Activated T-cell treated with anti-CD3 and anti-CD28 coated beads, Interleukin-2, amount 50 U/mL, for 24 hours (primary cell): ENCODE data around the gene SLC6A9.

ENCODE experiments used
- DNase-seq: peaks from one replicate; pipeline ENCODE4 v3.0.0-alpha.2; 2020
- H3K27ac Mint-ChIP-seq: 2 replicates; pipeline ENCODE4 v1.8.0; 2020; ENCODE audit warnings: mild to moderate bottlenecking, mixed read lengths
- H3K27me3 Mint-ChIP-seq: 2 replicates; pipeline ENCODE4 v1.8.0; 2020; ENCODE audit warnings: mixed read lengths
- H3K36me3 Mint-ChIP-seq: 2 replicates; pipeline ENCODE4 v1.8.0; 2020; ENCODE audit warnings: low read depth, mixed read lengths
- H3K4me1 Mint-ChIP-seq: 2 replicates; pipeline ENCODE4 v1.8.0; 2020; ENCODE audit warnings: low read depth, mixed read lengths
- H3K4me3 Mint-ChIP-seq: 2 replicates; pipeline ENCODE4 v1.8.0; 2020; ENCODE audit warnings: mild to moderate bottlenecking, moderate library complexity, mixed read lengths
- H3K9me3 Mint-ChIP-seq: 2 replicates; pipeline ENCODE4 v1.8.0; 2020; ENCODE audit warnings: mixed read lengths

SLC6A9 gene

DNA sequence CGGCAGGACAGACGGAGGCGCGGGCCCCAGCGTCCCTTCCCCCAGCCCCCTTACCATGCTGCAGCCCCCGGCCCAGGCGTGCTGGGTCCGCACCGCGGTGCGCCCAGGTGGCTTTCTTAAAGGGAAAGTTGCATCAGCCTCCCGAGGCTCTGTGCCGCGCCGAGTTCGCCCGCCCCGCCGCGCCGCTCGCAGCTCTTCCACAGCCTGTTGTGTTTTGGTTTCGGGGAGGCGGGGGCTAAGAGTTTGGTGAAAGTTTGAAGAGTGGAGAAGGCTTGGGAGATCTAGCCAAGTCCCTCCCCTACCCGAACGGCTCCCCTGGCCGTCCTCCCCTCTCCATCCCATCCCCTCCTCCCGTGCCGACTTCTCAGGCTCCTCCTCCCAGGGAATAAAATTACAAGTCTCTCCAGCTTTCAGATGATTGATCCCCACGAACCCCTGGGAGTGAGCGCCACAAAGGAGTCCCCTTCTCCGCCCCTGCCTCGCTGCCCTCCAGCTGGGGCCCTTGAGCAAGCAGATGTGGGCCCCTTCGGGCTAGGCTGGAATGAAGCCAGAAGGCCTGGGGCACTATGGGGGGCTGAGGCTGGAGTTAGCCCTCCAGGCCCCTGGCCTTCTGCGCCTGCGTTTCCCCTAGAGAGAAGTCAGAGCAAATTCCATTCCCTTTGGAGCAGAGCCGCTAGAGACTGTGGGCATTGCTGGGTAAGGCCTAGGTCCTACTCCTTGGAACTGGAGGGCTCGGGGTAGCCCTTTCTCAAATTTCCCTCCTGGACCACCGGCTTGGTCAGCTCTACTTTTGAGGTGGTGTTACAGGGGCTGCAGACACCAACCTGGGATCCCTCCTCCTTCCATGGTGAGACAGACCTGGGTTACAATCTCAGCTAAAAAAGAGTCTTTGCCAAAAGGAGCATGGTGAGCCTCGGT, at the start of gene SLC6A9:
Gene SLC6A9, minus strand, starts transcription at position 211 of the 918 bp plus-strand sequence. CDS start 7,185 bp downstream, outside the sequence.
- DNase-seq: peak; percentile 75
- peaks cover 30% of the 10 kb centered on the region for H3K4me1 Mint-ChIP-seq
- peaks cover 2% of the 10 kb centered on the region for H3K36me3 Mint-ChIP-seq
- H3K27me3 Mint-ChIP-seq: no peaks in the 10 kb centered on the region
- peak within 1 kb of the TSS; percentile 85 for H3K4me3 Mint-ChIP-seq
- H3K27ac Mint-ChIP-seq: peak within 1 kb of the TSS; percentile 85
- H3K9me3 Mint-ChIP-seq: no peaks in the 10 kb centered on the region

DNA sequence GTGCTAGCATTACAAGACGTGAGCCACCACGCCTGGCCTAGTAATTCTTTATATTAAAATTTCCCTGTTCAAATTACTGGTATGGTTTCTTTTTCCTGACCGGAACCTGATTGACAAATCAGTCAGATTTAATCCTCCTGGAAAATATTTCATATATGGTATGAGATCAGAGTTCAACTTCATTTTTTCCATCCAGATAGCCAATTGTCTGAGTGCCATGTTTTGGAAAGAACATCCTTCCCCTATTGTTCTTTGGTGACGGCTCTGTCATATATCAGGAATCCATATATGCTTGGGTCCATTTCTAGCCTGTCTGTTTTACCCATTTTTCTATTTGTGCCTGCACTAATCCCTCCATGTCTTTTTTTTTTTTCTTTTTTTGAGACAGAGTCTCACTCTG, 48.3 kb upstream of the SLC6A9 start:
- Mint-ChIP-seq H3K36me3 (no peaks in the 10 kb centered on the region), H3K27me3 (peaks cover 29% of the 10 kb centered on the region), H3K9me3 (no peaks in the 10 kb centered on the region), H3K4me1 (no peaks in the 10 kb centered on the region), H3K4me3 (no peak overlapping the region), H3K27ac (no peak overlapping the region)
- DNase-seq: no peak

DNA sequence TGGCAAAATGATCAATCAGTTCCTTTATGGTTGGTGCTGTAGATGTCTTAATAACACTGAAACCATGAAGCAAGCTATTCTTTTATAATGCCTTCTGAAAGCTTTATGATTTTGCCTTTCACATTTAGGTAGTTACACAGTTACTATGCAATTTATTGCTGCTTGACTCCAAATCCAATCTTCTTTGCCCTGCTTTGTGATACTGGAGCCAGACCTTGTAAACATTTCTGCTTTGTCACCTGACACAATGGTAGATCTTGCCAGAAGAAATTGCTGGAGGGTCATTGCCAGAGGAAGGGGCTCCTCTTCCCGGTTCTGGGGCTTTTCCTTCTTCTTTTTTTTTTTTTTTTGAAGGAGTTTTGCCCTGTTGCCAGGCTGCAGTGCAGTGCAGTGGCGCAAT, 46.8 kb upstream of the SLC6A9 start:
- peaks cover 29% of the 10 kb centered on the region for H3K27me3 Mint-ChIP-seq
- DNase-seq: no peak
- H3K9me3 Mint-ChIP-seq: no peaks in the 10 kb centered on the region
- no peaks in the 10 kb centered on the region for H3K4me1 Mint-ChIP-seq
- no peak overlapping the region for H3K27ac Mint-ChIP-seq
- H3K4me3 Mint-ChIP-seq: no peak overlapping the region
- no peaks in the 10 kb centered on the region for H3K36me3 Mint-ChIP-seq

DNA sequence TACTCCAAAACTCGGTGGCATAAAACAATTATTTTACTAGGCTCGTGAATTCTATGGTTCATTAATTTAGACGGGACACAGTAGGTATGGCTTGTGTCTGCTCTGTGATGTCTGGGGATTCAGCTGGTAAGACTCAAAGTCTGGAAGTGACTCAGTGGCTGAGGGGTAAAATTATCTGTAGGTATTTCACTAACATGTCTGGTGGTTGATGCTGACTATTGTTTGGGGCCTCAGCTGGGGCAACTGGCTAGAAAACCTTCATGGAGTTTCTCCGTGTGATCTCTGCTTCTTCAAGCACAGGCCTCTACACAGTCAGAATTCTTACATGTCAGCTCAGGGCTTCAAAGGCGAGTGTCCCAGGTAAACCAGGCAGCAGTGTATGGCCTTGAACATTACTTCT, 46.2 kb upstream of the SLC6A9 start:
- no peak overlapping the region for H3K27ac Mint-ChIP-seq
- no peak for DNase-seq
- no peaks in the 10 kb centered on the region for H3K9me3 Mint-ChIP-seq
- H3K4me1 Mint-ChIP-seq: no peaks in the 10 kb centered on the region
- H3K4me3 Mint-ChIP-seq: no peak overlapping the region
- no peaks in the 10 kb centered on the region for H3K36me3 Mint-ChIP-seq
- peaks cover 26% of the 10 kb centered on the region for H3K27me3 Mint-ChIP-seq

DNA sequence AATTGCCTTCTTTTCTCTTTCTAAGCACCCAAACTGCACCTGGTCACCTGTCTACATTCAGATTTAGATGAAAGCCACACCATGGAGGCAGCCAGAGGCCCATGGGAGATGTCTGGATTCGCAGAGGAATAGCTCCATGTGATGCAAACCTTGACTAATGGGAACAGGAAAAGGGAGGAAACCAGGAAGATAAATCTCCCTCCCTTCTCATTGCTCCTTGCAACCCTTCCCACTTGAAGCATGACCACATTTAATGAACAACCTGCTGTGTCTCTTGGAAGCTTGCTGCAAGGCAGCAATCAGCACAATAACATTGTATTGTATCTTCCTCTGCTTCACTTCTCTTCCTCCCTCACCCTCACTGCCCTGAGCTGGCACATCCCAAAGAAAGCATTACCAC, 44.8 kb upstream of the SLC6A9 start:
- H3K36me3 Mint-ChIP-seq: no peaks in the 10 kb centered on the region
- no peak for DNase-seq
- peaks cover 20% of the 10 kb centered on the region for H3K27me3 Mint-ChIP-seq
- H3K4me3 Mint-ChIP-seq: no peak overlapping the region
- H3K9me3 Mint-ChIP-seq: no peaks in the 10 kb centered on the region
- H3K4me1 Mint-ChIP-seq: peaks cover 2% of the 10 kb centered on the region
- no peak overlapping the region for H3K27ac Mint-ChIP-seq

DNA sequence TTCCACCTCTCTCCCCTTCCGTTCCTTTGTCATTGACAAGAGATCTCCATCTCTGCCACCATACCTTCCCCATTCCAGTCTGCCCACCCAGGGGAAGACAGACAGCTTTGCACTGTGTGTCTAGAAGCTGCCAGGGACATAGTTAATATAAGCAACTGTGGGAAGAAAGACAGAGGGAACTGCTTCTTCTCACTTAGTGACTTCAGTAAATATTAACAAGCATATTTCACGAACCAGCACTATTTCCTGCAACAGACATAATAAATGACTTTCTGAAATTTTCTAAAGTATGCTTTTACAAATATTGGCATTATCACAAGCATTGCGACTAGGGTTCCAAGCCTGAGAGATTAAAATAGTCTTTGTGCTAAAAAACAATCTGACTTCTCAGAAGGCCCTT, 43.2 kb upstream of the SLC6A9 start:
- Mint-ChIP-seq H3K4me1 (peaks cover 2% of the 10 kb centered on the region), H3K27ac (no peak overlapping the region), H3K27me3 (peaks cover 23% of the 10 kb centered on the region), H3K36me3 (no peaks in the 10 kb centered on the region), H3K9me3 (no peaks in the 10 kb centered on the region), H3K4me3 (no peak overlapping the region)
- no peak for DNase-seq

DNA sequence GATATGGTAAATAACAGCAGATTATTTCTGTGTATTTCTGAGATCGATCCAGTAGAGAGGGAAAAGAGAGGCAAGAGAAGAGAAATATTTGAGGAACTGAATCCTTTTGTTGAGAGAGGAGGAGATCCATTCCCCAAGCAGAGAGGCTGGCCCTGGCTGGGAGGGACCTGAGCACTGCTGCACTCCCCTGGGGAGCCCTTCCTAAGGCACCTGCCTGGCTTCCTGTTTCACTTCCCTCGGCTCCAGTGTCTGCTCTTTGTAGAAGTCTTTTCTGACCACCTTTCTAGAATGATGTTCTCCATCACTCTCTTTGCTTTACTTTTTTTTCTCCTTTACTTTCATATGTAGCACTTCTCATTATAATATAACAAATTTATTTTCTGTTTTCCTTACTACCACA, 42.3 kb upstream of the SLC6A9 start:
- Mint-ChIP-seq H3K36me3 (no peaks in the 10 kb centered on the region), H3K4me1 (peaks cover 2% of the 10 kb centered on the region), H3K9me3 (no peaks in the 10 kb centered on the region), H3K27me3 (peaks cover 29% of the 10 kb centered on the region), H3K27ac (no peak overlapping the region), H3K4me3 (no peak overlapping the region)
- no peak for DNase-seq

DNA sequence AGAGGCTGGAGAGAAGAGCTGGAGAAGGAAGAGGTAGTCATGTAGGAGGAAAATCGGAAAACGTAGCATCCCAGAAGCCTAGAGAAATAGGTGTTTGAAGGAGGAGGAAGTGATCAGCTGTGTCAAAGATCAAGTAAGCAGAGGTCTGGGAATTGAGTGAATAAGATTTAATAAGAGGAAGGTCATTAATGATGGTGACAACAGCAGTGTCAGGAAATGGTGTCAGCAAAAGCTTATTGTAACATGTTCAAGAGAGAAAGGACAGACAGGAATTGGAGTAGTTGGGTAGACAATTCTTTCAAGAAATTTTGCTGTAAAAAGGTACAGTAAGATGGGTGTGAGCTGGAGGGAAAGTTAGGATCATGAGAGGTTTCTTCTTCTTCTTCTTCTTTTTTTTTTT, 41.6 kb upstream of the SLC6A9 start:
- DNase-seq: no peak
- Mint-ChIP-seq H3K27ac (no peak overlapping the region), H3K27me3 (peaks cover 31% of the 10 kb centered on the region), H3K9me3 (no peaks in the 10 kb centered on the region), H3K4me1 (peaks cover 2% of the 10 kb centered on the region), H3K36me3 (no peaks in the 10 kb centered on the region), H3K4me3 (no peak overlapping the region)

DNA sequence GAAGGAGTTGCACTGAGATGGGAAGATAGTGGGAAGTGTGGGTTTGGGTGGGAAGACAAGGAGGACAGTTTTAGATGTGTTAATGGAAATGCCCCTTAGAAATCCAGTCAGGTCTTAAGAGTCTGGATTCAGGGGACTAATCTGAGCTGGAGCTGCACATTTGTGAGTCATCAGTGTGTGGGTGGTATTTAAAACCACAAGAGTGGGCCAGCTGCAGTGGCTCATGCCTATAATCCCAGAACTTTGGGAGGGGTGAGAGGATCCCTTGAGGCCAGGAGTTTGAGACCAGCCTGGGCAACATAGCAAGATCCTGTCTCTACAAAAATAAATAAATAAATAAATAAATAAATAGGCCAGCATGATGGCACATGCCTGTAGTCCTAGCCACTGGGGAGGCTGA, 40.9 kb upstream of the SLC6A9 start:
- Mint-ChIP-seq H3K27me3 (peaks cover 29% of the 10 kb centered on the region), H3K4me3 (no peak overlapping the region), H3K9me3 (no peaks in the 10 kb centered on the region), H3K4me1 (peaks cover 2% of the 10 kb centered on the region), H3K27ac (no peak overlapping the region), H3K36me3 (no peaks in the 10 kb centered on the region)
- no peak for DNase-seq

DNA sequence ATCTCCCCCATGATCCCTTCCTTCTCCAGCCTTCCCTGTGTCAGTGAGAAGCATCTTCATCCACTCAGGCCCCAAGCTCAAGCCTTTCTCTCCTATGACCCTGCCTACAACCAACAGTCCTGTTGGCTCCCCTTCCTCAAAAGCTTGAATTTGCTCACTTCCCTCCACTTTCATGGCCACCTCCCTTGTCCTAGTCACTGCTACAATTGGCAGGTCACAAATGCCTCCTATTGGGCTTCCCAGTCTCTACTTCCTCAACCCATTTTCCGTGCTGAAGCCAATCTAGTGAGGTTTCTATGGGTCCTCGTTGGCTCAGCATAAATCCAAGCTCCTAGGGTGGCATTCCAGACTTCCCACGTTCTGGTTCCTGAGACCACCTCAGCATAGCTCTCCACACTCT, 40.2 kb upstream of the SLC6A9 start:
- Mint-ChIP-seq H3K27ac (no peak overlapping the region), H3K4me3 (no peak overlapping the region), H3K4me1 (peaks cover 2% of the 10 kb centered on the region), H3K9me3 (no peaks in the 10 kb centered on the region), H3K36me3 (no peaks in the 10 kb centered on the region), H3K27me3 (peaks cover 30% of the 10 kb centered on the region)
- DNase-seq: no peak

DNA sequence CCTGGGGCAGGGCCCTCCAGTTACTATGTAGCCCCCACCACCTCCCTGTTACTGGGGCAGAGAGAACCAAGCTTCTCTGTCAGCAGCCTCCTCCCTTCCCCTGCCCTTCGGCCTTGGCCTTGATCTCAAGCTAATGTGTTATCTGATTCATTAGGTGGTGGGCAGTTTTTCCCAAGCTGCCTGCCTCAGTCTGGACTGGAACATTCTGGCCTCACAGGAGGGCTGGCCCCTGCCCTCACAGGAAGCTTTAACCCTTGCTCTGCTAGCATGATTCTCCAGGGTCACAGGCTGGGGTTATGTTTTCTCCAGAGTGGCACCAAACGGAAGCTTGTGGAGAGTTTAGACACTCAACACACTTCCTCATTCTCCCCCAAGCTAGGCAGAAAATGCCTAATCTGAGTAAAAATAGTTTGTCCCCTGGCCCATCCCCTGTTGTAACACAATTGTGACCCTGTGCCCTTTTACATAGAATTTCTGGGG, 37.2 kb upstream of the SLC6A9 start:
- DNase-seq: no peak
- no peak overlapping the region for H3K27ac Mint-ChIP-seq
- H3K4me3 Mint-ChIP-seq: no peak overlapping the region
- peaks cover 24% of the 10 kb centered on the region for H3K27me3 Mint-ChIP-seq
- peaks cover 2% of the 10 kb centered on the region for H3K4me1 Mint-ChIP-seq
- H3K9me3 Mint-ChIP-seq: no peaks in the 10 kb centered on the region
- no peaks in the 10 kb centered on the region for H3K36me3 Mint-ChIP-seq

DNA sequence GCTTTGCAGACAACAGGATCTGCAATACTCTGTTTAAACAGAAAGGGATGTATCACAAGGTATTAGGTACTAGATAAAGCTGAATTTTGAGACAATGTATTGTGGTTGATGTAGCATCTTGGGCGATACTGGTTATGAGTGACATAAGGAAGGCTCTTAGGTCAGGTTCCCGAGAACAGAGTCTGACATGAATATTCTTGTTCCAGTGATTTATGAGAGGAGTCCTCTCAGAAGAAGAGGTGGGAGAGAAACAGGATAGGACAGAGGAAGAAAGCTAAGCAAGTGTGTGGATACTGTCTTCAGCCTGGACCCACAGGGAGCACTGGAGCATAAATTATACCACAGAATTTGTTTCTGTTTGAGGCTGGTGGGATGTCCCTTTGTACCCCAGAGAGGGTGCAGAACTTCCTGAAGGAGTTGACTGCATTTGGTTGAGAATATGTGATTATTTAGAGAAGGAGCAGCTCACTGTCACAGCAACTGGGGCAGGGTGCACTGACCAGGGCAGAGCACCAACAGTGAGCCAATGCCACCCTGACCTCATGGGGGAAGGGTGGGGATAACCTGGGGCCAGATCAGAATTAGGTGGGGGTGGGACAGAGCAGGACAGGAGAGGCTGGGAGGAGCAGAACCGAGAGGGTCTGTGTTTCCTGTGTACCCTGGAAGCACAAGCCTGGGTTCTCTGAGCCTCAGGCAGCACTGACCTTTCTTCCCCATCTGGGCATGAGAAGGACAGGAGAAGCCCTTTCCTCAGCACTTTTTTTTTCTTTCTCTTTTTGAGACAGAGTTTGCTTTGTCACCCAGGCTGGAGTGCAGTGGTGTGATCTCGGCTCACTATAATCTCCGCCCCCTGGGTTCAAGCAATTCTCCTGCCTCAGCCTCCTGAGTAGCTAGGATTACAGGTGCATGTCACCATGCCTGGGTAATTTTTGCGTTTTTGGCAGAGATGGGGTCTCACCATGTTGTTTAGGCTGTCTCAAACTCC, 36.3 kb upstream of the SLC6A9 start:
- Mint-ChIP-seq H3K9me3 (no peaks in the 10 kb centered on the region), H3K36me3 (no peaks in the 10 kb centered on the region), H3K4me1 (peaks cover 2% of the 10 kb centered on the region), H3K27me3 (peaks cover 24% of the 10 kb centered on the region), H3K27ac (no peak overlapping the region), H3K4me3 (no peak overlapping the region)
- no peak for DNase-seq

DNA sequence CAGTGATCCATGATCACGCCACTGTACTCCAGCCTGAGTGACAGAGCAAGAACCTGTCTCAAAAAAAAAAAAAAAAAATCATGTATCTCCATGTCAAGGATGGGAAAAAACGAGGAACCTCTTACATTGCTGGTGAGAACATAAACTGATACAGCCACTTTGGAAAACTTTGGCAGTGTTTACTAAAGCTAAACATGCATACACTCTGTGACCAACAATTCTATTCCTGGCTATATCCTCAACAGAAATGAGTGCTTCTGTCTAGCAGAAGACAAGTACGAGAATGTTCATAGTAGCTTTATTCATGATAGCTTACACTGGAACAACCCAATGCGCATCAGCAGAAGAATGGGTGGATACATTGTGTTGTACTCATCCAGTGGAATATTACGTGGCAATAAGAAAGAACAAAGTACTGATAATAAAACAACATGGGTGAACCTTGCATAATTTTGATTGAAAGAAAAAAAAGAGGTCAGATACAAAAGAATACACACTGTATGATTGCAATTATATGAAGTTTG, 31.5 kb upstream of the SLC6A9 start:
- Mint-ChIP-seq H3K27me3 (peaks cover 13% of the 10 kb centered on the region), H3K36me3 (no peaks in the 10 kb centered on the region), H3K4me3 (no peak overlapping the region), H3K27ac (no peak overlapping the region), H3K4me1 (no peaks in the 10 kb centered on the region), H3K9me3 (no peaks in the 10 kb centered on the region)
- no peak for DNase-seq

DNA sequence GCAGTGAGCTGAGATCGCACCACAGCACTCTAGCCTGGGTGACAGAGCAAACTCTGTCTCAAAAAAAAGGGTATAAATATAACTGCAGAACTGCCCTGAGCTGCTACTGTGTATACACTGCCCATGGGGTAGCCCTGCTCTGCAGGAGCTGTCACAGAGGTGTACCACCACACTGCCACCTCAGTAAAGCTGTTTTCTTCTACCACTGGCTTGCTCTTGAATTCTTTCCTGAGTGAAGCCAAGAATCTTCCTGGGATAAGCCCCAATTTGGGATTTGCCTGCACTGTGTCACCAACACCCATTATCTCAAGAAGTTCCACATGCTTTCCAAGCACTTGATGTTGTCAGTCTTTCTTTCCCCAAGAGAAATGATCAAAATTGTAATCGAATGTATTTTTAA, 30.6 kb upstream of the SLC6A9 start:
- H3K9me3 Mint-ChIP-seq: no peaks in the 10 kb centered on the region
- H3K27me3 Mint-ChIP-seq: peaks cover 10% of the 10 kb centered on the region
- H3K36me3 Mint-ChIP-seq: no peaks in the 10 kb centered on the region
- no peak overlapping the region for H3K4me3 Mint-ChIP-seq
- DNase-seq: no peak
- H3K27ac Mint-ChIP-seq: no peak overlapping the region
- no peaks in the 10 kb centered on the region for H3K4me1 Mint-ChIP-seq
